Nucleus accumbens (tissue), 56 donors: ENCODE measurements around the gene SULF2.

ENCODE experiments used
- DNase-seq, 56 donors: peaks; one replicate each; lab custom pipeline; 2025; lab: John Stamatoyannopoulos, UW

Gene SULF2

GRCh38 chr20:47696856-47697255, 88.4 kb downstream of the SULF2 start:
- no peak for DNase-seq

- no peak for DNase-seq
Observed at GRCh38 chr20:47694021-47694818, 91.1 kb downstream of the SULF2 start.

GRCh38 chr20:47691625-47692024, 93.7 kb downstream of the SULF2 start:
- no peak for DNase-seq

- DNase-seq: no peak
Observed at GRCh38 chr20:47689731-47690130, 95.5 kb downstream of the SULF2 start.

GRCh38 chr20:47688385-47689381, 96.6 kb downstream of the SULF2 start:
- DNase-seq: no peak

GRCh38 chr20:47687095-47687987, 97.9 kb downstream of the SULF2 start:
- DNase-seq: no peak

GRCh38 chr20:47686545-47686944, 98.7 kb downstream of the SULF2 start:
- peak in 3 of 56 donors; percentile 11 to 43 (median 17) for DNase-seq

GRCh38 chr20:47684306-47685080, 100.8 kb downstream of the SULF2 start:
- DNase-seq: no peak

- DNase-seq: no peak
Observed at GRCh38 chr20:47682916-47683315, 102.4 kb downstream of the SULF2 start.

GRCh38 chr20:47682028-47682783, 103.1 kb downstream of the SULF2 start:
- peak in 24 of 56 donors; percentile 3 to 57 (median 14) for DNase-seq

- no peak for DNase-seq
Observed at GRCh38 chr20:47680804-47681529, 104.3 kb downstream of the SULF2 start.

- DNase-seq: no peak
Observed at GRCh38 chr20:47679462-47679861, 105.8 kb downstream of the SULF2 start.

GRCh38 chr20:47678536-47678935, 106.7 kb downstream of the SULF2 start:
- no peak for DNase-seq

GRCh38 chr20:47677635-47678453, 107.4 kb downstream of the SULF2 start:
- peak in 24 of 56 donors; percentile 4 to 59 (median 20) for DNase-seq

GRCh38 chr20:47676912-47677634, 108.2 kb downstream of the SULF2 start:
- DNase-seq: no peak

- no peak for DNase-seq
Observed at GRCh38 chr20:47676219-47676721, 109.0 kb downstream of the SULF2 start.
